ENCODE data around the gene CTNNAL1. TPM values are rescaled to one million over a fixed set of nuclear protein-coding genes. Genes with fewer than 3 reads are reported as not detected.

CTNNAL1 gene
- polyA plus RNA-seq, 1 of the 3 experiments (the other 2 are of a cell fraction) = 32.8 TPM

GRCh38 chr9:109051733-109052132, 38.4 kb upstream of the CTNNAL1 start:
- ChIA-PET POLR2A (no interaction called here), CTCF (interaction anchor here (1.0 kb wide), 1 partner anchor 16 kb away, joined by 3 read pairs; no protein-coding TSS in a partner anchor)
- no peak for DNase-seq
- peaks cover 12% of the 10 kb centered on the region for H3F3A ChIP-seq (replicated peaks; ENCODE audit: insufficient read depth)
- H3K27ac ChIP-seq (ENCODE audit: low read depth in 2 of 2, low read length in 1 of 2) = peak overlapping the region; percentile 47; a peak in 2 of 4 replicates
- no peak overlapping the region for H3K4me2 ChIP-seq
- no peak for TF ChIP-seq NRF1 (IDR thresholded peaks at IDR 0.05; ENCODE audit: low read depth, low read length)
- TF ChIP-seq MEF2A (IDR thresholded peaks at IDR 0.05; ENCODE audit: borderline replicate concordance, low read depth) = no peak
- TF ChIP-seq POLR2AphosphoS5 (IDR thresholded peaks at IDR 0.05; ENCODE audit: low read depth, low read length) = no peak
- no peak for TF ChIP-seq USF2 (IDR thresholded peaks at IDR 0.05; ENCODE audit: borderline replicate concordance, low read depth, low read length)
- no peak for TF ChIP-seq MXI1 (IDR thresholded peaks at IDR 0.05; ENCODE audit: low read depth, low read length)
- TF ChIP-seq RCOR1 (IDR thresholded peaks at IDR 0.05; ENCODE audit: low read length) = no peak
- TF ChIP-seq, protein P1, sequence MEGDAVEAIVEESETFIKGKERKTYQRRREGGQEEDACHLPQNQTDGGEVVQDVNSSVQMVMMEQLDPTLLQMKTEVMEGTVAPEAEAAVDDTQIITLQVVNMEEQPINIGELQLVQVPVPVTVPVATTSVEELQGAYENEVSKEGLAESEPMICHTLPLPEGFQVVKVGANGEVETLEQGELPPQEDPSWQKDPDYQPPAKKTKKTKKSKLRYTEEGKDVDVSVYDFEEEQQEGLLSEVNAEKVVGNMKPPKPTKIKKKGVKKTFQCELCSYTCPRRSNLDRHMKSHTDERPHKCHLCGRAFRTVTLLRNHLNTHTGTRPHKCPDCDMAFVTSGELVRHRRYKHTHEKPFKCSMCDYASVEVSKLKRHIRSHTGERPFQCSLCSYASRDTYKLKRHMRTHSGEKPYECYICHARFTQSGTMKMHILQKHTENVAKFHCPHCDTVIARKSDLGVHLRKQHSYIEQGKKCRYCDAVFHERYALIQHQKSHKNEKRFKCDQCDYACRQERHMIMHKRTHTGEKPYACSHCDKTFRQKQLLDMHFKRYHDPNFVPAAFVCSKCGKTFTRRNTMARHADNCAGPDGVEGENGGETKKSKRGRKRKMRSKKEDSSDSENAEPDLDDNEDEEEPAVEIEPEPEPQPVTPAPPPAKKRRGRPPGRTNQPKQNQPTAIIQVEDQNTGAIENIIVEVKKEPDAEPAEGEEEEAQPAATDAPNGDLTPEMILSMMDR (IDR thresholded peaks at IDR 0.05) = no peak
- no peak for TF ChIP-seq TCF12 (IDR thresholded peaks at IDR 0.05)
- no peak for TF ChIP-seq TEAD4 (IDR thresholded peaks at IDR 0.05; ENCODE audit: borderline replicate concordance, insufficient read depth)
- no peak for TF ChIP-seq FOXM1 (IDR thresholded peaks at IDR 0.05; ENCODE audit: low read depth)
- no peak for TF ChIP-seq REST (IDR thresholded peaks at IDR 0.05; ENCODE audit: low read depth, low read length)
- no peak for TF ChIP-seq RAD21 (IDR thresholded peaks at IDR 0.05; ENCODE audit: low read length)
- no peaks in the 10 kb centered on the region for H3K9me3 ChIP-seq
- peaks cover 8% of the 10 kb centered on the region; the same call in 1 of the 2 replicates for H3K79me2 ChIP-seq (ENCODE audit: insufficient read depth)
- H3K9ac ChIP-seq = no peak overlapping the region
- WGBS (ENCODE audit: low lambda C conversion rate) = 100% methylated on average over 1 of the region's 1 CpG
- H3K36me3 ChIP-seq (replicated peaks in 1 of 2; ENCODE audit: control insufficient read depth in 1 of 2, insufficient read depth in 2 of 2, low read length in 1 of 2) = peaks cover 50 to 83% of the 10 kb centered on the region in 2 experiments
- no peak overlapping the region for H2AFZ ChIP-seq (ENCODE audit: low read depth)
- H3K27me3 ChIP-seq (ENCODE audit: insufficient read depth) = no peaks in the 10 kb centered on the region
- peaks cover 0 to 11% of the 10 kb centered on the region in 2 experiments; a peak in 2 of 4 replicates for H3K4me1 ChIP-seq (ENCODE audit: control insufficient read depth in 1 of 2, insufficient read depth in 2 of 2, low read depth in 1 of 2, low read length in 1 of 2)
- H3K9me2 ChIP-seq = no peaks in the 10 kb centered on the region
- no peaks in the 10 kb centered on the region for H4K20me1 ChIP-seq (ENCODE audit: insufficient read depth)
- H3K4me3 ChIP-seq (ENCODE audit: low read depth in 2 of 2, low read length in 1 of 2) = no peak overlapping the region

Measured in SK-N-SH (cell line).